ACC112 (cell line): ENCODE results near the gene SNX25.
"Not testable (repeated sequence)": the region's sequence is repeated elsewhere in the genome, so short reads cannot be mapped to it uniquely, and the experiment has no call there.

Experiments used
- H2AFZ ChIP-seq: fragments of 200-600 bp; sonication (generic); one replicate; pipeline ENCODE4 v1.6.0; 2017; ENCODE audit warnings: antibody characterized with exemption, low read length; ENCODE audit not compliant: unreplicated experiment
- H3K27ac ChIP-seq: fragments of 200-600 bp; sonication (generic); 2 replicates; pipeline ENCODE4 v1.5.1; 2014; ENCODE audit warnings: low read depth, mild to moderate bottlenecking, antibody characterized with exemption, low read length, moderate library complexity
- H3K27me3 ChIP-seq: fragments of 200-600 bp; sonication (generic); 2 replicates; pipeline ENCODE4 v1.6.1; 2014; ENCODE audit warnings: mild to moderate bottlenecking, antibody characterized with exemption, low read length, moderate library complexity, mixed read lengths; ENCODE audit not compliant: insufficient read depth
- H3K36me3 ChIP-seq: fragments of 200-600 bp; sonication (generic); 2 replicates; pipeline ENCODE4 v1.6.1; 2016; ENCODE audit warnings: mild to moderate bottlenecking, antibody characterized with exemption, low read length, moderate library complexity, mixed read lengths; ENCODE audit not compliant: insufficient read depth
- H3K4me1 ChIP-seq: fragments of 200-600 bp; sonication (generic); one replicate; pipeline ENCODE4 v1.6.1; 2016; ENCODE audit warnings: low read length, mixed read lengths; ENCODE audit not compliant: insufficient read depth, unreplicated experiment, control insufficient read depth
- H3K4me3 ChIP-seq: fragments of 200-600 bp; sonication (generic); 2 replicates; pipeline ENCODE4 v1.5.1; 2014; ENCODE audit warnings: mild to moderate bottlenecking, low read depth, low read length
- H3K79me2 ChIP-seq: fragments of 200-600 bp; sonication (generic); one replicate; pipeline ENCODE4 v1.6.0; 2016; ENCODE audit warnings: low read length; ENCODE audit not compliant: control insufficient read depth, unreplicated experiment, insufficient read depth

SNX25 gene

GRCh38 chr4:185205073-185205472 lies 4.3 kb upstream of the SNX25 start:
- Histone ChIP-seq H3K79me2 (peaks cover 22% of the 10 kb centered on the region), H3K4me1 (peaks cover 14% of the 10 kb centered on the region), H3K4me3 (peak overlapping the region; percentile 98)
- not testable (repeated sequence) for H2AFZ ChIP-seq, H3K27me3 ChIP-seq, H3K27ac ChIP-seq, H3K36me3 ChIP-seq

GRCh38 chr4:185205697-185206342 lies 3.6 kb upstream of the SNX25 start:
- Histone ChIP-seq H3K27ac (no peak overlapping the region), H3K4me3 (no peak overlapping the region), H2AFZ (no peak overlapping the region), H3K79me2 (peaks cover 29% of the 10 kb centered on the region), H3K27me3 (no peaks in the 10 kb centered on the region), H3K36me3 (no peaks in the 10 kb centered on the region), H3K4me1 (peaks cover 14% of the 10 kb centered on the region)

DNA sequence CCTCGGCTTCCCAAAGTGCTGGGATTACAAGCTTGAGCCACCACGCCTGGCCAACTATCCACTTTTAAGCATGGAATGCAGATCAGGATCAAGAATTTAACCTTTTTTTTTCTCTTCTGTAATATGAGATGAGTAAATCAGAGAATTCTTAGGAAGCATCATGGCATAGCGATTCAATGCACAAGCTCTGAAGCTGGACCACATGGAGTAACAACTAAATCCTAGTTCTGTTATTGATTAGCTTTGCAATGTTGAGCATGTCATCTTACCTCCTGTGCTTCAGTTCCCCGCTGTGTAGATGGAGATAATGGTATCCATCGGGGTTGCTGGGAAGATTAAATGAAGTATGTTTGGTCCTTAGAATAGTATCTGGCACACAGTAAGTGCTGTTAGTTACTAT lies 1.9 kb upstream of the SNX25 start:
- Histone ChIP-seq H3K27me3 (no peaks in the 10 kb centered on the region), H3K4me3 (no peak overlapping the region), H3K27ac (no peak overlapping the region), H3K79me2 (peaks cover 42% of the 10 kb centered on the region), H3K4me1 (peaks cover 20% of the 10 kb centered on the region), H2AFZ (no peak overlapping the region), H3K36me3 (no peaks in the 10 kb centered on the region)

DNA sequence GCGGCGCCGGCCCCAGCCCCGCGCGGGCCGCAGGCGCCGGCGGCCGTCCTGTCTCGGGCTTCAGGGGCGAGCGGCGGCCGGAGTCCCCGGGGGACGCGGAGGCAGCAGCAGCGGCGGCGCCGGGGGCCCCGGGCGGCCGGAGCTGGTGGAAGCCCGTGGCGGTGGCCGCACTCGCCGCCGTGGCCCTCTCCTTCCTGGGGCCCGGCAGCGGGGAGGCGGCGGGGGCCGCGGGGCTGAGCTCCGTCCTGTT lies 379 bp downstream of the SNX25 start:
- Histone ChIP-seq H3K27ac (peak overlapping the region; percentile 49; the same call in 1 of the 2 replicates), H3K79me2 (peaks cover 50% of the 10 kb centered on the region), H3K4me1 (peaks cover 15% of the 10 kb centered on the region), H3K4me3 (peak overlapping the region; percentile 80)
- not testable (repeated sequence) for H2AFZ ChIP-seq, H3K27me3 ChIP-seq, H3K36me3 ChIP-seq

- H3K27ac ChIP-seq = peak overlapping the region; percentile 49; the same call in 1 of the 2 replicates
- peaks cover 11% of the 10 kb centered on the region for H3K4me1 ChIP-seq
- peak overlapping the region; percentile 96 for H2AFZ ChIP-seq
- no peaks in the 10 kb centered on the region for H3K27me3 ChIP-seq
- peaks cover 51% of the 10 kb centered on the region for H3K79me2 ChIP-seq
- peak overlapping the region; percentile 80 for H3K4me3 ChIP-seq
- no peaks in the 10 kb centered on the region for H3K36me3 ChIP-seq
Observed at GRCh38 chr4:185210102-185210981, 944 bp downstream of the SNX25 start.

DNA sequence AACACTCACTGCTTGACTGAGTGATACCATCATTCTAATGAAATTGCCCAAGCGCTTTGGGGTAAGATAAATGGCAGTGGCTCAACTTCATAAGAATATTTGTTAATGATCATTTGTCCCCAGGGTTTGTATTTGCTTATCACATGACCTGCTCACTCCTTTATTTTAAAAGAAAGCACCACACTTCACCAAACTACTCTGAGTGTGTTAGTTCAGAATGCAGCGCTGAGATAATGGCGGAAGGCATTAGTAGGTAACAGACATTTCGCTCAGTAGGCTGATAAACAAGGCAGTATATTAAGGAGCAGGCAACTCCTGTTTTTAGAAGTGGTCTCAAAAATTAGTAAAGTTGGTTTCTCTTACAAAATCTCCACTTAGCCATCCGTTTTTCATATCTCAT lies 1.6 kb downstream of the SNX25 start:
- Histone ChIP-seq H3K4me3 (peak overlapping the region; percentile 80), H3K36me3 (no peaks in the 10 kb centered on the region), H3K27me3 (no peaks in the 10 kb centered on the region), H3K79me2 (peaks cover 53% of the 10 kb centered on the region), H3K27ac (peak overlapping the region; percentile 49; the same call in 1 of the 2 replicates), H3K4me1 (peaks cover 16% of the 10 kb centered on the region), H2AFZ (peak overlapping the region; percentile 10)

GRCh38 chr4:185211641-185212040 lies 2.2 kb downstream of the SNX25 start:
- H3K79me2 ChIP-seq = peaks cover 55% of the 10 kb centered on the region
- H3K4me3 ChIP-seq = peak overlapping the region; percentile 80
- H3K27me3 ChIP-seq = no peaks in the 10 kb centered on the region
- H3K27ac ChIP-seq = no peak overlapping the region
- H3K36me3 ChIP-seq = no peaks in the 10 kb centered on the region
- H3K4me1 ChIP-seq = peaks cover 18% of the 10 kb centered on the region
- H2AFZ ChIP-seq = no peak overlapping the region

- Histone ChIP-seq H2AFZ (no peak overlapping the region), H3K4me1 (peaks cover 18% of the 10 kb centered on the region), H3K27me3 (no peaks in the 10 kb centered on the region), H3K36me3 (no peaks in the 10 kb centered on the region), H3K4me3 (no peak overlapping the region), H3K79me2 (peaks cover 63% of the 10 kb centered on the region), H3K27ac (no peak overlapping the region)
Observed at GRCh38 chr4:185212581-185212980, 3.2 kb downstream of the SNX25 start.

DNA sequence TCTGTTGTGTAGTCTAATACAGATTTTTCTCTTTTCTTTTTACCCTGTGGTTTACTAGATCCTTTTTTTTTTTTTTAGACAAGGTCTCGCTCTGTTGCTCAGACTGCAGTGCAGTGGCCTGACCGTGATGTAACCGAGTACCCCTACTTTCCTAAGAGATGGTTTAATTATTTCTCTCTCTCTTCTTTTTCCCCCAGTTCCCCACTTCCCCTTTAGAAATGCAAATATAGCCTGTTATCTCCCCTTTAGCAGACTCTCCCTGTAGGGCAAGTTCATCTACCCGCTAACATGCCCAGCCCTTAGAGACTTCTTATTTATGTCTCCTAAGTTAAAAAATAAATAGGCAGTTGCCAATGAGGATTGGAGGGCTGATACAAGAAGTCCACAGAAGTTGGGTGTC lies 4.5 kb downstream of the SNX25 start:
- no peak overlapping the region for H3K4me3 ChIP-seq
- H3K79me2 ChIP-seq = peaks cover 74% of the 10 kb centered on the region

DNA sequence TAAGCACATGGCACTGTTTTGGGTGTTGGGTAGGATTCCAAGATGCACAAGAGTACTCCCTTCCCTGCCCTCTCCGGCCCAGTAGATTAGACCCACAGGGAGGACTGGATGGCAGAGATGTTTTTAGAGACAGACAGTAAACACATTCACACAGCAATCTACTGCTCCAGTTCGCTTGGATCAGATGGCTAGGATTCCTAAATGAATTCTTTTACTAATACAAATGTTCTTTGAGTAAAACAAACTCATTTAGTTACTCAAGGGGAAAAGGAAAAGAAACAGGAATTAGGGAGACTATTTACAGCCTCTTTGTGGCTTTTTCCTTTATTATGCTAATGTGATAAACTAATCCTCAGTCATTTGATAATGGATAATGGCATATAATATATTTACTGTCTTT lies 5.9 kb downstream of the SNX25 start:
- no peak overlapping the region for H3K4me3 ChIP-seq
- peaks cover 79% of the 10 kb centered on the region for H3K79me2 ChIP-seq
- H3K4me1 ChIP-seq = peaks cover 23% of the 10 kb centered on the region
- no peak overlapping the region for H3K27ac ChIP-seq
- H2AFZ ChIP-seq = no peak overlapping the region
- no peaks in the 10 kb centered on the region for H3K27me3 ChIP-seq
- no peaks in the 10 kb centered on the region for H3K36me3 ChIP-seq

More for the DNA sequence above, 4.5 kb downstream of the SNX25 start:
- Histone ChIP-seq H3K4me1 (peaks cover 18% of the 10 kb centered on the region), H3K36me3 (no peaks in the 10 kb centered on the region), H3K27ac (no peak overlapping the region), H2AFZ (no peak overlapping the region), H3K27me3 (no peaks in the 10 kb centered on the region)
